IMR-90 (cell line): Measurements from ENCODE around the gene CDKAL1. TPM values are rescaled to one million over a fixed set of nuclear protein-coding genes. Genes with fewer than 3 reads are reported as not detected.

ENCODE experiments used
- ATAC-seq: fragments of 200-7000 bp; cut with Tn5 transposase; 2 replicates; pipeline ENCODE4 v1.9.1; 2020; ENCODE audit warnings: low read depth, mild to moderate bottlenecking, moderate library complexity
- BruUV-seq: library from RNA; stranded (reverse); fragments of 400-500 nt; replicated peaks from 2 replicates; lab custom pipeline; 2021; lab: Mats Ljungman, UMichigan
- CTCF ChIA-PET: fragments of 300-600 bp; formaldehyde crosslinking; extraction: SDS; loops from one replicate; lab custom pipeline; 2021; ENCODE audit warnings: antibody characterized with exemption; lab: Yijun Ruan, JAX
- POLR2A ChIA-PET: fragments of 300-600 bp; sonication (Branson Sonifier 250); formaldehyde crosslinking; loops from one replicate; lab custom pipeline; 2022; ENCODE audit warnings: antibody characterized with exemption; ENCODE audit not compliant: unreplicated experiment; lab: Charles Lee
- DNase-seq: peaks from one replicate; pipeline ENCODE4 v3.0.0; 2013
- H2AFZ ChIP-seq: replicated peaks from 2 replicates; pipeline ENCODE3; 2013; ENCODE audit warnings: low read length, mild to moderate bottlenecking; ENCODE audit not compliant: poor library complexity
- H2AK5ac ChIP-seq: 2 replicates; pipeline ENCODE4 v1.6.1; 2013; ENCODE audit warnings: low read depth, low read length, inconsistent platforms
- H2AK9ac ChIP-seq: replicated peaks from 2 replicates; pipeline ENCODE3; 2013; ENCODE audit warnings: mild to moderate bottlenecking, low read depth, low read length, moderate library complexity; ENCODE audit not compliant: poor library complexity
- H2BK120ac ChIP-seq: 2 replicates; pipeline ENCODE4 v1.6.1; 2013; ENCODE audit warnings: low read depth, low read length, inconsistent platforms
- H2BK15ac ChIP-seq: 3 replicates; pipeline ENCODE4 v1.6.1; 2013; ENCODE audit warnings: low read depth, low read length, inconsistent platforms
- H2BK20ac ChIP-seq: 2 replicates; pipeline ENCODE4 v1.6.1; 2013; ENCODE audit warnings: low read depth, mild to moderate bottlenecking, inconsistent platforms, low read length, moderate library complexity
- H2BK5ac ChIP-seq: 2 replicates; pipeline ENCODE4 v1.6.1; 2013; ENCODE audit warnings: mild to moderate bottlenecking, low read depth, low read length, inconsistent platforms; ENCODE audit not compliant: poor library complexity, severe bottlenecking
- H3K14ac ChIP-seq: replicated peaks from 2 replicates; pipeline ENCODE4 v1.6.1; 2013; ENCODE audit warnings: low read depth, low read length, inconsistent platforms
- H3K18ac ChIP-seq: 2 replicates; pipeline ENCODE4 v1.6.1; 2013; ENCODE audit warnings: low read depth, low read length, control low read depth
- H3K23ac ChIP-seq: 2 replicates; pipeline ENCODE4 v1.6.1; 2013; ENCODE audit warnings: low read depth, low read length, inconsistent platforms
- H3K27ac ChIP-seq: 2 replicates; pipeline ENCODE4 v1.5.1; 2013; ENCODE audit warnings: mild to moderate bottlenecking, control low read depth, low read length; ENCODE audit not compliant: insufficient read depth
- H3K27me3 ChIP-seq: 2 replicates; pipeline ENCODE4 v1.6.1; 2013; ENCODE audit warnings: low read length; ENCODE audit not compliant: control insufficient read depth, insufficient read depth
- H3K36me3 ChIP-seq: 2 replicates; pipeline ENCODE4 v1.6.1; 2013; ENCODE audit warnings: low read length, mixed read lengths; ENCODE audit not compliant: control insufficient read depth, insufficient read depth
- H3K4ac ChIP-seq: 2 replicates; pipeline ENCODE4 v1.6.1; 2013; ENCODE audit warnings: low read depth, low read length, inconsistent platforms
- H3K4me1 ChIP-seq: 2 replicates; pipeline ENCODE4 v1.6.1; 2013; ENCODE audit warnings: low read length, mixed read lengths; ENCODE audit not compliant: control insufficient read depth, insufficient read depth
- H3K4me2 ChIP-seq: 2 replicates; pipeline ENCODE4 v1.6.1; 2013; ENCODE audit warnings: low read depth, mild to moderate bottlenecking, control low read depth, low read length, moderate library complexity
- H3K4me3 ChIP-seq: 2 replicates; pipeline ENCODE4 v1.5.1; 2013; ENCODE audit warnings: low read depth, mild to moderate bottlenecking, control low read depth, low read length, moderate library complexity; ENCODE audit not compliant: insufficient read depth
- H3K56ac ChIP-seq: 2 replicates; pipeline ENCODE4 v1.6.1; 2013; ENCODE audit warnings: low read length, inconsistent platforms; ENCODE audit not compliant: insufficient read depth; ENCODE audit errors: extremely low read depth
- H3K79me1 ChIP-seq, 2 experiments: 2 replicates each; pipeline ENCODE4 v1.6.1; 2013; ENCODE audit warnings: low read length in 2 of 2, inconsistent platforms in 1 of 2, low read depth in 1 of 2
- H3K9ac ChIP-seq: 2 replicates; pipeline ENCODE4 v1.6.1; 2013; ENCODE audit warnings: low read depth, low read length, control low read depth
- H3K9me1 ChIP-seq: 2 replicates; pipeline ENCODE4 v1.6.1; 2013; ENCODE audit warnings: low read length, inconsistent platforms; ENCODE audit not compliant: insufficient read depth
- H3K9me3 ChIP-seq: 2 replicates; pipeline ENCODE4 v1.6.1; 2013; ENCODE audit warnings: low read length; ENCODE audit not compliant: control insufficient read depth, insufficient read depth
- H4K20me1 ChIP-seq: 2 replicates; pipeline ENCODE4 v1.6.1; 2013; ENCODE audit warnings: low read length, inconsistent platforms; ENCODE audit not compliant: insufficient read depth
- H4K5ac ChIP-seq: 2 replicates; pipeline ENCODE4 v1.6.1; 2013; ENCODE audit warnings: mild to moderate bottlenecking, low read depth, low read length, control low read depth
- H4K8ac ChIP-seq, 2 experiments: 2 replicates each; pipeline ENCODE4 v1.6.1; 2013; ENCODE audit warnings: low read depth in 2 of 2, low read length in 2 of 2, control low read depth in 1 of 2, inconsistent platforms in 1 of 2
- H4K91ac ChIP-seq: 2 replicates; pipeline ENCODE4 v1.6.1; 2013; ENCODE audit warnings: low read depth, low read length, inconsistent platforms; ENCODE audit not compliant: insufficient read depth
- BHLHE40 ChIP-seq: fragments of 150-350 bp; IDR thresholded peaks from 2 replicates; pipeline ENCODE4 v1.6.1; 2016; ENCODE audit warnings: mild to moderate bottlenecking, low read depth, low read length
- CHD1 ChIP-seq: IDR thresholded peaks from 2 replicates; pipeline ENCODE4 v1.6.1; 2012; ENCODE audit warnings: low read depth, low read length, improper control_type of control experiment
- MAFK ChIP-seq: IDR thresholded peaks from 2 replicates; pipeline ENCODE4 v1.6.1; 2012; ENCODE audit warnings: low read depth, low read length, improper control_type of control experiment
- MXI1 ChIP-seq: IDR thresholded peaks from 2 replicates; pipeline ENCODE4 v1.6.1; 2012; ENCODE audit warnings: low read depth, mild to moderate bottlenecking, low read length, moderate library complexity, borderline replicate concordance
- RAD21 ChIP-seq: IDR thresholded peaks from 2 replicates; pipeline ENCODE4 v1.6.1; 2012; ENCODE audit warnings: low read length, improper control_type of control experiment
- RFX5 ChIP-seq: IDR thresholded peaks from 2 replicates; pipeline ENCODE4 v1.8.0; 2012; ENCODE audit warnings: low read depth, mild to moderate bottlenecking, low read length, moderate library complexity
- WGBS, 2 experiments: methylation state at CpG; one replicate each; pipeline versions ENCODE4 v1.1.5 to v1.1.7; 2013; ENCODE audit warnings: missing lambda C conversion rate in 2 of 2; ENCODE audit not compliant: insufficient read length in 1 of 2; ENCODE audit errors: extremely low coverage in 2 of 2; 5-methylcytosine and 5-hydroxymethylcytosine counted together
- dilution Hi-C: fragments of 300-500 bp; cut with HindIII; formaldehyde crosslinking; loops from one replicate; pipeline ENCODE4 v1.14.3; 2018; ENCODE audit warnings: low sequenced_read_pairs; ENCODE audit not compliant: unreplicated experiment
- in situ Hi-C: fragments of 300-500 bp; cut with MboI; formaldehyde crosslinking; loops from 3 replicates; pipeline ENCODE4 v1.14.3; 2019; ENCODE audit warnings: low sequenced_read_pairs, inconsistent platforms, mixed read lengths
- intact Hi-C: fragments of 100-400 bp; cut with micrococcal nuclease; formaldehyde crosslinking; loops from 2 replicates; pipeline ENCODE4 v1.10.0; 2022
- polyA plus RNA-seq, 3 experiments: library from polyadenylated mRNA; depleted of rRNA; stranded (reverse); fragments of >200 nt; gene quantifications; 2 replicates each; pipeline ENCODE4 v1.2.3, GENCODE V29; 2012; ENCODE audit warnings: low replicate concordance in 1 of 3
- total RNA-seq: library from RNA; depleted of rRNA; stranded (reverse); fragments of >200 nt; gene quantifications from 2 replicates; pipeline ENCODE4 v1.2.3, GENCODE V29; 2012

CDKAL1 gene
- total and polyA plus RNA-seq, 2 of the 4 experiments (the other 2 are of a cell fraction) = 3.7 to 13.1 TPM

DNA sequence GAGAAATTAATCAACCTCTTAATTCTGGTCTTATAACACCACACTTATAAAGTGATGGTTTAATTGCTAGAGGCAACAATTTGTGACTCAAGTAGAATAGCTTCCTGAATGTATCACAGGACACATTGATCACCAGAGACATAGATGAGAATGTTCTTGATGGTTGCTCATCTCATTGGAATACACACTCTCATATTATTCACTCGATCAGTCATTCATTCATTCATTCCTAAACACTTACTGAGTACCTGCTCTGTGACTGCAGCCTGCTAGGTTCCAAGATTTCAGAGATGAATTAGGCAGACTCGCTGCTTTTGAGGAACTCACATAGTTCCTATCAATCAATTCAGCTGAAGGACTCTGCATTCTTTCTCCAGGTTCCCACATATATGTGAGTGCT is 694.2 kb downstream of the CDKAL1 start:
- Histone ChIP-seq H3K18ac (no peak overlapping the region), H3K9me1 (peaks cover 5% of the 10 kb centered on the region), H3K4me1 (peaks cover 6% of the 10 kb centered on the region), H2BK20ac (no peak overlapping the region), H3K4me2 (no peak overlapping the region), H3K4ac (no peak overlapping the region), H3K4me3 (no peak overlapping the region), H3K56ac (no peak overlapping the region), H4K5ac (no peak overlapping the region), H3K27me3 (no peaks in the 10 kb centered on the region), H2AK9ac (no peak overlapping the region), H2AK5ac (no peak overlapping the region), H2BK15ac (no peak overlapping the region), H3K27ac (no peak overlapping the region), H3K9ac (no peak overlapping the region), H2BK120ac (no peak overlapping the region), H3K9me3 (no peaks in the 10 kb centered on the region), H3K36me3 (peaks cover 2% of the 10 kb centered on the region; the same call in 1 of the 2 replicates), H2AFZ (no peak overlapping the region), H4K8ac (no peak overlapping the region), H3K23ac (no peak overlapping the region), H4K91ac (no peak overlapping the region), H3K79me1 (no peaks in the 10 kb centered on the region), H3K14ac (no peak overlapping the region), H4K20me1 (no peaks in the 10 kb centered on the region), H2BK5ac (no peak overlapping the region)
- POLR2A ChIA-PET = no interaction called here
- CTCF ChIA-PET = no interaction called here
- dilution Hi-C loops (no loop called here), in situ Hi-C loops (no loop called here), intact Hi-C loops (no loop called here)
- DNase-seq (peak; percentile 47), ATAC-seq (no peak)
- WGBS, 2 experiments = no CpG with 5 or more reads among the region's 2 CpGs
- TF ChIP-seq MAFK (no peak), MXI1 (no peak), CHD1 (no peak), BHLHE40 (no peak), RFX5 (no peak), RAD21 (no peak)
- no TSS peak for BruUV-seq
